ENCODE data around the gene DNAH10. TPM values are rescaled to one million over a fixed set of nuclear protein-coding genes. Genes with fewer than 3 reads are reported as not detected.

The DNAH10 gene
- total and polyA plus RNA-seq, 12 donors, result 0.06 to 1.5 (median 0.28) TPM

GRCh38 chr12:123933214-123933613, 171.1 kb downstream of the DNAH10 start:
- Histone ChIP-seq H3K27ac (no peak overlapping the region), H3K4me1 (replicated peaks in 1 of 2) (no peaks in the 10 kb centered on the region), H3K9me3 (replicated peaks in 1 of 3) (no peaks in the 10 kb centered on the region), H3K36me3 (replicated peaks in 1 of 2) (peaks cover 0 to 10% of the 10 kb centered on the region in 2 donors), H3K4me3 (no peak overlapping the region), H3K27me3 (no peaks in the 10 kb centered on the region)
- WGBS, 4 donors, result 90 to 94% (median 91%) methylated on average over 13 to 14 of the region's 14 CpGs
- DNase-seq, result no peak
- no peak for TF ChIP-seq POLR2A (IDR thresholded peaks at IDR 0.05)
- no peak for TF ChIP-seq CTCF (IDR thresholded peaks at IDR 0.05)
- intact Hi-C loops (cut with DNase I), result no loop called here

GRCh38 chr12:123934016-123934620, 172.0 kb downstream of the DNAH10 start:
- intact Hi-C loops (cut with DNase I), result no loop called here
- no peak for TF ChIP-seq CTCF (IDR thresholded peaks at IDR 0.05)
- no peak for TF ChIP-seq POLR2A (IDR thresholded peaks at IDR 0.05)
- H3K27ac ChIP-seq, result no peak overlapping the region
- peaks cover 0 to 10% of the 10 kb centered on the region in 2 donors for H3K36me3 ChIP-seq (replicated peaks in 1 of 2)
- H3K9me3 ChIP-seq (replicated peaks in 1 of 3), result no peaks in the 10 kb centered on the region
- no peaks in the 10 kb centered on the region for H3K4me1 ChIP-seq (replicated peaks in 1 of 2)
- DNase-seq, result no peak
- H3K4me3 ChIP-seq, result no peak overlapping the region
- H3K27me3 ChIP-seq, result no peaks in the 10 kb centered on the region
- 75 to 88% (median 87%) methylated on average over 7 to 11 of the region's 11 CpGs for WGBS, 4 donors

- DNase-seq, result no peak
- Histone ChIP-seq H3K4me1 (replicated peaks in 1 of 2) (no peaks in the 10 kb centered on the region), H3K27ac (no peak overlapping the region), H3K4me3 (no peak overlapping the region), H3K36me3 (replicated peaks in 1 of 2) (peaks cover 0 to 10% of the 10 kb centered on the region in 2 donors), H3K27me3 (no peaks in the 10 kb centered on the region), H3K9me3 (replicated peaks in 1 of 3) (no peaks in the 10 kb centered on the region)
- intact Hi-C loops (cut with DNase I), result no loop called here
- WGBS, 4 donors, result 80 to 90% (median 84%) methylated on average over 9 of the region's 9 CpGs
- no peak for TF ChIP-seq POLR2A (IDR thresholded peaks at IDR 0.05)
- TF ChIP-seq CTCF (IDR thresholded peaks at IDR 0.05), result no peak
Observed at GRCh38 chr12:123934829-123935228, 172.7 kb downstream of the DNAH10 start.

- no peak for DNase-seq
- Histone ChIP-seq H3K9me3 (replicated peaks in 1 of 3) (no peaks in the 10 kb centered on the region), H3K27me3 (no peaks in the 10 kb centered on the region), H3K4me1 (replicated peaks in 1 of 2) (no peaks in the 10 kb centered on the region), H3K36me3 (replicated peaks in 1 of 2) (peaks cover 0 to 16% of the 10 kb centered on the region in 2 donors), H3K4me3 (no peak overlapping the region), H3K27ac (no peak overlapping the region)
- TF ChIP-seq POLR2A (IDR thresholded peaks at IDR 0.05), result no peak
- no peak for TF ChIP-seq CTCF (IDR thresholded peaks at IDR 0.05)
- intact Hi-C loops (cut with DNase I), result no loop called here
- WGBS, 4 donors, result 91 to 96% (median 95%) methylated on average over 7 of the region's 7 CpGs
Observed at GRCh38 chr12:123935956-123936355, 173.9 kb downstream of the DNAH10 start.

All from adrenal gland (tissue), 12 donors.